HG03565 (cell line): ENCODE measurements around the gene PLCB4.
"Not testable (repeated sequence)": the region's sequence is repeated elsewhere in the genome, so short reads cannot be mapped to it uniquely, and the experiment has no call there.

ENCODE experiments used
- ATAC-seq: cut with Tn5 transposase; IDR thresholded peaks from one replicate; pipeline ENCODE4 v1.9.1; 2021; ENCODE audit warnings: mild to moderate bottlenecking, moderate library complexity; ENCODE audit not compliant: unreplicated experiment

The PLCB4 gene

GRCh38 chr20:9140162-9140760, 71.4 kb downstream of the PLCB4 start:
- ATAC-seq = no peak

GRCh38 chr20:9141070-9141469, 72.2 kb downstream of the PLCB4 start:
- no peak for ATAC-seq

- ATAC-seq = no peak
Measured at GRCh38 chr20:9141921-9142320, 73.0 kb downstream of the PLCB4 start.

GRCh38 chr20:9142809-9143208, 73.9 kb downstream of the PLCB4 start:
- ATAC-seq = no peak

- ATAC-seq = no peak
Measured at GRCh38 chr20:9143926-9144325, 75.0 kb downstream of the PLCB4 start.

- ATAC-seq = no peak
Measured at GRCh38 chr20:9144643-9145042, 75.8 kb downstream of the PLCB4 start.

GRCh38 chr20:9145142-9145541, 76.3 kb downstream of the PLCB4 start:
- ATAC-seq = no peak

- no peak for ATAC-seq
Measured at GRCh38 chr20:9146649-9147048, 77.8 kb downstream of the PLCB4 start.

- ATAC-seq = no peak
Measured at GRCh38 chr20:9147547-9148024, 78.7 kb downstream of the PLCB4 start.

- no peak for ATAC-seq
Measured at GRCh38 chr20:9148291-9148690, 79.4 kb downstream of the PLCB4 start.

- no peak for ATAC-seq
Measured at GRCh38 chr20:9149087-9149486, 80.2 kb downstream of the PLCB4 start.

GRCh38 chr20:9149796-9150195, 80.9 kb downstream of the PLCB4 start:
- ATAC-seq = no peak

GRCh38 chr20:9150679-9151078, 81.8 kb downstream of the PLCB4 start:
- ATAC-seq = no peak

- not testable (repeated sequence) for ATAC-seq
Measured at GRCh38 chr20:9152139-9152538, 83.3 kb downstream of the PLCB4 start.

- no peak for ATAC-seq
Measured at GRCh38 chr20:9154464-9155024, 85.7 kb downstream of the PLCB4 start.

- no peak for ATAC-seq
Measured at GRCh38 chr20:9156529-9157280, 87.8 kb downstream of the PLCB4 start.

GRCh38 chr20:9160331-9160730, 91.4 kb downstream of the PLCB4 start:
- no peak for ATAC-seq

- ATAC-seq = no peak
Measured at GRCh38 chr20:9160757-9161156, 91.9 kb downstream of the PLCB4 start.

GRCh38 chr20:9161311-9161710, 92.4 kb downstream of the PLCB4 start:
- ATAC-seq = no peak

- no peak for ATAC-seq
Measured at GRCh38 chr20:9163251-9163650, 94.4 kb downstream of the PLCB4 start.

- no peak for ATAC-seq
Measured at GRCh38 chr20:9163995-9164394, 95.1 kb downstream of the PLCB4 start.

- ATAC-seq = no peak
Measured at GRCh38 chr20:9165261-9165660, 96.4 kb downstream of the PLCB4 start.
